Upper lobe of right lung (tissue), 1 donor: ENCODE results near the gene GPR176. TPM values are rescaled to one million over a fixed set of nuclear protein-coding genes. Genes with fewer than 3 reads are reported as not detected.

Source experiments
- ATAC-seq: fragments of 200-7000 bp; cut with Tn5 transposase; one replicate; pipeline ENCODE4 v1.9.1; 2020; ENCODE audit warnings: mild to moderate bottlenecking, moderate library complexity
- DNase-seq: peaks from one replicate; pipeline ENCODE4 v3.0.0-alpha.2; 2020
- H3K27ac ChIP-seq: fragments of 200-600 bp; one replicate; pipeline ENCODE4 v1.8.0; 2022
- H3K27me3 ChIP-seq: fragments of 200-600 bp; one replicate; pipeline ENCODE4 v1.8.0; 2022; ENCODE audit warnings: mild to moderate bottlenecking
- H3K36me3 ChIP-seq: fragments of 200-600 bp; one replicate; pipeline ENCODE4 v1.8.0; 2022
- H3K4me1 ChIP-seq: fragments of 200-600 bp; one replicate; pipeline ENCODE4 v1.8.0; 2022
- H3K4me3 ChIP-seq: fragments of 200-600 bp; one replicate; pipeline ENCODE4 v1.8.0; 2022; ENCODE audit warnings: mild to moderate bottlenecking
- H3K9me3 ChIP-seq: fragments of 200-600 bp; one replicate; pipeline ENCODE4 v1.8.0; 2022
- intact Hi-C: fragments of 100-400 bp; cut with DNase I; formaldehyde crosslinking; loops from one replicate; pipeline ENCODE4 v1.11.0; 2022
- long read RNA-seq: library from polyadenylated mRNA; unstranded; transcript quantifications from one replicate; pipeline ENCODE4 v2.0.0, GENCODE V29; 2021
- total RNA-seq: library from RNA; stranded (reverse); fragmentation: NEBNext Ultra II Directional; extraction: Animal tissue kit (Norgen Biotek cat#: 25700); gene quantifications from one replicate; pipeline ENCODE4 v1.2.1, GENCODE V29; 2021
- TF ChIP-seq, protein P1 (sequence below): fragments of 200-600 bp; IDR thresholded peaks from one replicate; pipeline ENCODE4 v1.8.0; 2022; ENCODE audit warnings: antibody characterized with exemption
- donor health status: DM: no; HTN: yes; CAD: no; lungs with severe emphysema.

GPR176 gene, protein sequence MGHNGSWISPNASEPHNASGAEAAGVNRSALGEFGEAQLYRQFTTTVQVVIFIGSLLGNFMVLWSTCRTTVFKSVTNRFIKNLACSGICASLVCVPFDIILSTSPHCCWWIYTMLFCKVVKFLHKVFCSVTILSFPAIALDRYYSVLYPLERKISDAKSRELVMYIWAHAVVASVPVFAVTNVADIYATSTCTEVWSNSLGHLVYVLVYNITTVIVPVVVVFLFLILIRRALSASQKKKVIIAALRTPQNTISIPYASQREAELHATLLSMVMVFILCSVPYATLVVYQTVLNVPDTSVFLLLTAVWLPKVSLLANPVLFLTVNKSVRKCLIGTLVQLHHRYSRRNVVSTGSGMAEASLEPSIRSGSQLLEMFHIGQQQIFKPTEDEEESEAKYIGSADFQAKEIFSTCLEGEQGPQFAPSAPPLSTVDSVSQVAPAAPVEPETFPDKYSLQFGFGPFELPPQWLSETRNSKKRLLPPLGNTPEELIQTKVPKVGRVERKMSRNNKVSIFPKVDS
- total RNA-seq: 4.6 TPM
- long read RNA-seq, transcript GPR176-205 (3 exons, 2,816 nt): major isoform, 18 of 26 reads
- long read RNA-seq, partial matches to known transcripts: 0 of 26 reads
- long read RNA-seq, other reads (novel, unspliced or antisense): 8 of 26 reads

DNA sequence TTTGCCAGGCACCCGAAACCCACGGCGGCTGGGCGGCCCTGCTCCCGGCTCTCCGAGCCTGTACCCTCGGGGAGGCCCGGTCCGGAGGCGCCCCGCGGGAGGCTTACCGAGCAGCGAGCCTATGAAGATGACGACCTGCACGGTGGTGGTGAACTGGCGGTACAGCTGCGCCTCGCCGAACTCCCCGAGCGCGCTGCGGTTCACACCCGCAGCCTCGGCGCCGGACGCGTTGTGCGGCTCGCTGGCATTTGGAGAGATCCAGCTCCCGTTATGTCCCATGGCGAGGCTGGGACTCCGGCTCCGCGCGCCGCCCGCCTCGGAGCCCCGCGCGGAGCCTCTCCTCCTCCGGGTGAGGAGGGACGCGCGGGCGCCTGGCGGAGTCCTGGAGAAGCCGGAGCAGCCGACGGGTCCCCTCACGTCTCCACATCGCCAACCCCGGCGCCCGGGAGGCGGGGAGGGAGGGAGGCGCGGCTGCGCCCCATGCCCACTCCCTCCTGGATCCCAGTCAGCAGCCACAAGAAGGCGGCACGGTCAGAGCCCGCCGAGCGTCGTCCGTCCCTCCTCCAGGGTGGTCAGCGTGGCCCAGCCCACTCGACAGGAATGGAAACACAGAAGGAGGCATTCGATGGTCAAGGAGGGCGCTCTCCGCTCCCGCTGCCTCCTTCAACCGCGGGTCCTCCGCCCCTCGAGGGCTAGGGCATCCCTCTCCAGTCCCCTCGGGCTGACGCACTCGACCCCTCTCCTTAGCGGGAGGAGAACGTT lies at the start of gene GPR176:
TSS of gene GPR176 (minus strand) at position 519 of the 762 bp plus-strand sequence. CDS start at position 279, 240 bp downstream.
- TF ChIP-seq, protein P1, sequence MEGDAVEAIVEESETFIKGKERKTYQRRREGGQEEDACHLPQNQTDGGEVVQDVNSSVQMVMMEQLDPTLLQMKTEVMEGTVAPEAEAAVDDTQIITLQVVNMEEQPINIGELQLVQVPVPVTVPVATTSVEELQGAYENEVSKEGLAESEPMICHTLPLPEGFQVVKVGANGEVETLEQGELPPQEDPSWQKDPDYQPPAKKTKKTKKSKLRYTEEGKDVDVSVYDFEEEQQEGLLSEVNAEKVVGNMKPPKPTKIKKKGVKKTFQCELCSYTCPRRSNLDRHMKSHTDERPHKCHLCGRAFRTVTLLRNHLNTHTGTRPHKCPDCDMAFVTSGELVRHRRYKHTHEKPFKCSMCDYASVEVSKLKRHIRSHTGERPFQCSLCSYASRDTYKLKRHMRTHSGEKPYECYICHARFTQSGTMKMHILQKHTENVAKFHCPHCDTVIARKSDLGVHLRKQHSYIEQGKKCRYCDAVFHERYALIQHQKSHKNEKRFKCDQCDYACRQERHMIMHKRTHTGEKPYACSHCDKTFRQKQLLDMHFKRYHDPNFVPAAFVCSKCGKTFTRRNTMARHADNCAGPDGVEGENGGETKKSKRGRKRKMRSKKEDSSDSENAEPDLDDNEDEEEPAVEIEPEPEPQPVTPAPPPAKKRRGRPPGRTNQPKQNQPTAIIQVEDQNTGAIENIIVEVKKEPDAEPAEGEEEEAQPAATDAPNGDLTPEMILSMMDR: no peak
- H3K27me3 ChIP-seq: peaks cover 27% of the 10 kb centered on the region
- ATAC-seq (peak; percentile 59), DNase-seq (peak; percentile 65)
- intact Hi-C loops: no loop called here
- peak within 1 kb of the TSS; percentile 67 for H3K27ac ChIP-seq
- H3K9me3 ChIP-seq: no peaks in the 10 kb centered on the region
- H3K36me3 ChIP-seq: no peaks in the 10 kb centered on the region
- H3K4me3 ChIP-seq: peak within 1 kb of the TSS; percentile 75
- H3K4me1 ChIP-seq: peaks cover 14% of the 10 kb centered on the region

DNA sequence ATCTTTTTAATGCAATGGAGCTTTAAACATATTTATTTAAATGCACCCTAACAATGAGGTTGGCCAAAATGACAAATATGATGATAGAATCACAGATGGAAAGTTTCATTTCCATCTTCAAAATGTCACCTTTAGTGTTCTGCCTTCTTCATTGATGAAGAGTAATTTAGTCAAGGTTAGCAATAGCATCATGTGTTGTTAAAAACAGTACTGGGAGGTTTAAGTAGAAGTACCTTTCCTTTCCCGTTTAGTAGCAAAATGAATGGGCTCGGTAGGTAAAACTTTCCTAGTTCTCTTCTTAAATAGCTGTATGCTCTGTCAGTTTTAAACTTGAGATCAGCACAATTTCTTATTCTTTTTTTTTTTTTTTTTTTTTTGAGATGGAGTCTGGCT lies 48.9 kb upstream of the GPR176 start:
- no peaks in the 10 kb centered on the region for H3K27me3 ChIP-seq
- H3K9me3 ChIP-seq: no peaks in the 10 kb centered on the region
- intact Hi-C loops: no loop called here
- DNase-seq (no peak), ATAC-seq (no peak)
- H3K4me3 ChIP-seq: no peak overlapping the region
- TF ChIP-seq, protein P1: no peak
- H3K27ac ChIP-seq: no peak overlapping the region
- H3K4me1 ChIP-seq: peaks cover 5% of the 10 kb centered on the region
- H3K36me3 ChIP-seq: peaks cover 57% of the 10 kb centered on the region

DNA sequence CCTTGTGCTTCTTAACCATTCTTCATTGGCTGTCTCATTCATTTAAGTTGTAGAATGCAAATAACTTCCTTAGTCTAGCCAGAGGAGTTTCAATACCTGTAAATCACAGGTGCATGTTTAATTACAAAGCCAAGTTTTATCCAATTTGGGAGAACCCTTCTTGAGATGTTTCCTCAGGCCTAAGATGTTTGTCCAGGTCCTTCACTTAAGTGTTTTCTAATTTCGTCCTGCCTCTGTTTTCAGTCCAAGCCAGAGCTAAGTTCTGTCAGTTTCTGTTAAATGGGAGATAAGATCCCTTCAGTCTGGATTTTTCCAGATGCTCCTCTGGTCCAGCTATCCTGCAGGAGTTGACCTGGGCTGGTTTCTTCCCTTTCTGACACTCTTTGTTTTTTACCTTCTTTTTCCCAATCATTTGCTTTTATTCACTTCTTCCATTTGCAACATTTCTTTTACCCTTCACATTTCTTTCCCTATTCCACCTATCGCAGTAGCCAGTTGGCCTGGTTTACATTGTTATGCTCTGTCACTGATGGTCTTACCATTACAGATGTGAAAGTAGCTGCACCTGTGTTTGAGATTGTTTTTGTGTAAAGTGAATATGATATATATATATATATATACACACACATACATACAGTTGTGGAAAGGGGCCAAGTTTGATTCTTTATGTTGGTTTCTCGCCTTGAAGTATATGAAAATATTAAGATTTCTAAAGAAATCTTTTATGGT lies 48.4 kb upstream of the GPR176 start:
- DNase-seq: no peak
- TF ChIP-seq, protein P1: no peak
- ATAC-seq: peak; percentile 52
- peaks cover 58% of the 10 kb centered on the region for H3K36me3 ChIP-seq
- no peak overlapping the region for H3K4me3 ChIP-seq
- no peaks in the 10 kb centered on the region for H3K27me3 ChIP-seq
- H3K4me1 ChIP-seq: peaks cover 5% of the 10 kb centered on the region
- no peaks in the 10 kb centered on the region for H3K9me3 ChIP-seq
- no peak overlapping the region for H3K27ac ChIP-seq
- intact Hi-C loops: no loop called here

DNA sequence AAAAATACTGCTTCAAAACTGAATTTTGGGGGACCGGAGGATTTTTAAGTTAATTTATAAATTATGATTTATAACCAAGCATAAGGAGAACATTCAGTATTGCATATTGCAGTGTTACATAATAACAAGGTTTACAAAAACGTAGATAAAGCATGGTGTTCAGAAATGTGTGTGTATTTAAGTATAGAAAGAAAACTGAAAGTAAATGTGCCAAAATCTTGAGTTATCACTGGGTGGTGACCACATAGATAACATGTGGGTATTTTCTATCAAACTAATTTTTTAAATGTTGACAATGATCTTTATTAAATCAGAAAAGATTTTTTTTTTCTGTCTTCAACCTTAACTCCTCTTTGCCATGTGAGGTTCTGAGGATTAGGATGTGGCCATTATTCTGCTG lies 46.5 kb upstream of the GPR176 start:
- no peaks in the 10 kb centered on the region for H3K9me3 ChIP-seq
- H3K27me3 ChIP-seq: no peaks in the 10 kb centered on the region
- peaks cover 60% of the 10 kb centered on the region for H3K36me3 ChIP-seq
- H3K4me3 ChIP-seq: no peak overlapping the region
- intact Hi-C loops: no loop called here
- H3K4me1 ChIP-seq: peaks cover 5% of the 10 kb centered on the region
- no peak for DNase-seq
- ATAC-seq: no peak
- no peak overlapping the region for H3K27ac ChIP-seq
- TF ChIP-seq, protein P1: no peak

DNA sequence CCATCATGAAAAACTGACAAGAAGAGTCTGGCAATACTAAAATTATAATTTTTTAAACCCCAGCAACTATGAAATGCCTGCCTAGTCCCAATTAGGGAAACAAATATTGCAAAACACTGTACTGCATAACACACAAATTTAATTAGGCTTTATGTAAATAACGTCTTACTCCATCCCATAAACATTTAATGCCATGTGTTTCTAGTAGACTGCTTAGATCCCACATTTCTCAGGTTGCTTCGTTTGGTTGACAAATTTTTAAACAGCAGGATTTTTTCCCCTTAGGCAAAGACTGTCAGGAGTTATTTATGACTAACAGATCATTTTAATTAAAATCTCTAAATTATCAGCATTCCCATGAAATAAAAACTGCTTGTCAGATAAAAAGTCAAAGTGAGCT lies 43.7 kb upstream of the GPR176 start:
- Histone ChIP-seq H3K9me3 (no peaks in the 10 kb centered on the region), H3K27ac (no peak overlapping the region), H3K4me1 (peaks cover 5% of the 10 kb centered on the region), H3K4me3 (no peak overlapping the region), H3K27me3 (no peaks in the 10 kb centered on the region), H3K36me3 (peaks cover 72% of the 10 kb centered on the region)
- ATAC-seq (no peak), DNase-seq (no peak)
- intact Hi-C loops: no loop called here
- TF ChIP-seq, protein P1: no peak
